ENCODE data around the gene TIMM44. TPM values are rescaled to one million over a fixed set of nuclear protein-coding genes. Genes with fewer than 3 reads are reported as not detected.

Gene TIMM44
- total and polyA plus RNA-seq, 2 of the 8 experiments (the other 6 are each of a cell fraction or from before 2014, with no cell fraction given), result 131 to 150 TPM

- H4K20me1 ChIP-seq (replicated peaks in 1 of 2; ENCODE audit: control insufficient read depth in 1 of 2, insufficient read depth in 2 of 2, low read length in 2 of 2), result peaks cover 8 to 10% of the 10 kb centered on the region in 2 experiments
- no peak overlapping the region for H2BK12ac ChIP-seq (ENCODE audit: low read depth, low read length)
- no peak for DNase-seq (ENCODE audit: low read depth in 1 of 2, low spot score in 2 of 2)
- H2BK5ac ChIP-seq (ENCODE audit: low read depth, low read length), result no peak overlapping the region
- no peak overlapping the region for H3K56ac ChIP-seq (replicated peaks; ENCODE audit: insufficient read length, low read depth, low read length)
- H2BK120ac ChIP-seq (replicated peaks; ENCODE audit: low read depth, low read length), result no peak overlapping the region
- H3K4me1 ChIP-seq (replicated peaks in 1 of 4; ENCODE audit: control insufficient read depth in 3 of 4, insufficient read depth in 4 of 4, low read length in 3 of 4), result peaks cover 0 to 27% (median 15%) of the 10 kb centered on the region in 4 experiments; a peak in 5 of 7 replicates
- H2BK15ac ChIP-seq (ENCODE audit: low read length), result no peak overlapping the region
- H3K27me3 ChIP-seq (replicated peaks in 1 of 4; ENCODE audit: control insufficient read depth in 3 of 4, extremely low read depth in 1 of 4, insufficient read depth in 3 of 4, low read length in 3 of 4), result peaks cover 8 to 25% (median 22%) of the 10 kb centered on the region in 4 experiments; a peak in 6 of 7 replicates
- H3K14ac ChIP-seq (ENCODE audit: insufficient read length), result no peak overlapping the region
- H3K79me2 ChIP-seq (ENCODE audit: control insufficient read depth in 1 of 2, insufficient read depth in 2 of 2, low read length in 2 of 2), result no peaks in the 10 kb centered on the region
- no peak overlapping the region for H2BK20ac ChIP-seq (ENCODE audit: low read length)
- H3K23me2 ChIP-seq (ENCODE audit: low read depth, low read length), result peaks cover 23% of the 10 kb centered on the region
- peak overlapping the region; percentile 72 for H3K4me2 ChIP-seq (ENCODE audit: insufficient read depth in 1 of 2, low read depth in 2 of 2, low read length in 2 of 2)
- no peak overlapping the region for H2AK5ac ChIP-seq (ENCODE audit: low read depth, low read length)
- peak overlapping the region in 1 of 4 experiments; percentile 45; a peak in 2 of 7 replicates for H3K9ac ChIP-seq (replicated peaks in 1 of 4; ENCODE audit: extremely low read depth in 1 of 4, low read depth in 3 of 4, low read length in 3 of 4)
- peak overlapping the region; percentile 28 to 53 (median 40); a peak in 6 of 8 replicates for H3K4me3 ChIP-seq (ENCODE audit: extremely low read depth in 1 of 4, insufficient read depth in 2 of 4, low read depth in 3 of 4, low read length in 4 of 4)
- H3K18ac ChIP-seq (ENCODE audit: extremely low read depth, low read length), result no peak overlapping the region
- H3K9me3 ChIP-seq (ENCODE audit: insufficient read depth in 2 of 2, low read depth in 1 of 2, low read length in 1 of 2), result no peaks in the 10 kb centered on the region
- H3K23ac ChIP-seq (ENCODE audit: insufficient read length), result no peak overlapping the region
- POLR2A ChIA-PET (ENCODE audit: partially characterized antibody), result interaction anchor here (1.1 to 10.6 kb wide), 9 partner anchors 9 to 399 kb away, joined by 3 to 106 read pairs (median 10); partner anchors contain the start of genes MAP2K7, NDUFA7, RPS28 and TIMM44
- WGBS, 2 experiments (ENCODE audit: extremely low coverage in 1 of 2, insufficient coverage in 1 of 2, insufficient read length in 1 of 2, insufficient replicate concordance in 2 of 2, low coverage in 1 of 2, low lambda C conversion rate in 2 of 2, missing lambda C conversion rate in 1 of 2), result 91% methylated on average over 17 of the region's 17 CpGs; no CpG with 5 or more reads in 1 of the 2 experiments
- no peak for FAIRE-seq
- no peak overlapping the region for H3K27ac ChIP-seq (ENCODE audit: low read depth, low read length)
- H2AFZ ChIP-seq (ENCODE audit: low read length), result no peak overlapping the region
- no peak overlapping the region for H4K5ac ChIP-seq (ENCODE audit: insufficient read length, low read depth, low read length)
- CTCF ChIA-PET (ENCODE audit: partially characterized antibody), result interaction anchor here (0.6 to 9.0 kb wide), 16 partner anchors 7 to 131 kb away, joined by 3 to 112 read pairs (median 4); partner anchors contain the start of genes CCL25, MAP2K7, PRR36 and TIMM44
- H3K4ac ChIP-seq (replicated peaks; ENCODE audit: insufficient read length, low read depth, low read length), result no peak overlapping the region
- peak overlapping the region; percentile 22; the same call in 1 of the 2 replicates for H4K8ac ChIP-seq (ENCODE audit: extremely low read depth, insufficient read depth, low read length)
- H3K36me3 ChIP-seq (ENCODE audit: control insufficient read depth in 2 of 4, insufficient read depth in 4 of 4, low read length in 3 of 4), result no peaks in the 10 kb centered on the region; a peak in 1 of 8 replicates
- no peaks in the 10 kb centered on the region for H3K79me1 ChIP-seq (ENCODE audit: low read depth, low read length)
- H4K91ac ChIP-seq (replicated peaks; ENCODE audit: insufficient read length, low read length), result no peak overlapping the region
- TF ChIP-seq RAD21 (IDR thresholded peaks at IDR 0.05 in 1 of 2, conservative IDR thresholded peaks at IDR 0.05 in 1 of 2; ENCODE audit: low read depth in 2 of 2, low read length in 2 of 2) (no peak), CTCF (IDR thresholded peaks at IDR 0.05; ENCODE audit: control extremely low read depth in 1 of 3, insufficient read depth in 1 of 3, low read depth in 1 of 3, low read length in 3 of 3) (no peak)
These were observed 22.0 kb downstream of the TIMM44 start for GRCh38 chr19:7921302-7921966.
